ENCODE results near the gene PROC. TPM values are rescaled to one million over a fixed set of nuclear protein-coding genes. Genes with fewer than 3 reads are reported as not detected.

Gene PROC
- total RNA-seq, 2 experiments from 2014 or later: not detected

GRCh38 chr2:127400897-127401756, 17.1 kb upstream of the PROC start:
- ChIA-PET POLR2A (interaction anchor here (1.0 to 1.2 kb wide), 2 partner anchors 11 kb away, joined by 3 to 9 read pairs; no protein-coding TSS in a partner anchor), CTCF (interaction anchor here (1.6 to 1.7 kb wide), 2 partner anchors 15 kb away, joined by 8 to 9 read pairs; no protein-coding TSS in a partner anchor)
- intact Hi-C loops (cut with micrococcal nuclease): no loop called here
- no peak for DNase-seq
- Mint-ChIP-seq H3K27ac (no peak overlapping the region), H3K4me1 (ENCODE audit: low read depth) (peaks cover 17% of the 10 kb centered on the region), H3K4me3 (no peak overlapping the region), H3K27me3 (peaks cover 2% of the 10 kb centered on the region), H3K9me3 (no peaks in the 10 kb centered on the region), H3K36me3 (ENCODE audit: low read depth) (no peaks in the 10 kb centered on the region)
- peak; percentile 57 for ATAC-seq
- TF ChIP-seq CTCF (IDR thresholded peaks at IDR 0.05): no peak

DNA sequence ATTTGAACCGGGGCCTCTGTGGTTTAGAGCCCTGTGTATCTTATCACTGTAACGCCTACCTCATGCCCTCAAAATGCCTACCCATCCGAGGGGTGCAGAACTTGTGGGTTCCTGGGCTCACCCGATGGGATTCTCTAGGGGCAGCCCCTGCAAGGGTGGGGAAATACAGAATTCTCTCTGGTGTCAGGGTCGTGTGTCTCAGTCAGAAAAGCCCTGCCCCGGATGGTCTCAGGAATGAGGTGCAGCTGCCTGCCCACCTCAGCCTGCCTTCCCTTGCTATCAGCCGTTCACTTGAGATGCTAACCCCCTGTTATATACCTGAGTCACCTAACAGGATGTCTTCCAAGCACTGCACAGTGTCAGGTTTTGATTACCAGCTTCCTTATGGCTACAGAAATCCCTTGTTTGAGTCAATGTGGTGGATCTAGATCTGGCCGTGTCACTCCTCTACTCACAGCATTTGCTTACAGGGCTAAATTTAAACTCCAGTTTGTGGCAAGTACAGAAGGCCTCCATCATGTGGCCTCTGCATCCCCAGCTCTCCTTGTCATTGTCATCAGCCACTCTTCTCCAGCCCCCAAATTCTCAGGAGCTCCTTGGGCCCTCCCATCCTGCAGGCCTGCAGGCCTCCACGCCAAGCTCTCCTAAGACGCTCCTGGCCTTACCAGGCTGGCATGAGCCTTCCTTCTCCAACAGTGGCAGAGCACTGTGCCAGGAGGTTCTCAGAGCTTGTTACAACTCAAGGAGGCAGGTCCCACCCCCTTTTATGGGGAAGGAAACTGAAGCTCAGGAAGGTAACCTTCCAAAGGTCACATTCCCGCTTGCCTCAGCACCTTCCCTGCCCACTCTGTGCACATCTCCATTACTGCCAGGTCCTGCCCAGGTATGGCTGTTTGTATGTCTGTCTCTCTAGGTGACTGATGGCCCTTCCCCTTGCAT, 16.2 kb upstream of the PROC start:
- CTCF ChIA-PET: interaction anchor here (1.6 kb wide), 1 partner anchor 14 kb away, joined by 9 read pairs; no protein-coding TSS in a partner anchor
- Mint-ChIP-seq H3K27ac (no peak overlapping the region), H3K27me3 (peaks cover 2% of the 10 kb centered on the region), H3K4me1 (ENCODE audit: low read depth) (peaks cover 17% of the 10 kb centered on the region), H3K9me3 (no peaks in the 10 kb centered on the region), H3K36me3 (ENCODE audit: low read depth) (no peaks in the 10 kb centered on the region), H3K4me3 (no peak overlapping the region)
- no peak for TF ChIP-seq CTCF (IDR thresholded peaks at IDR 0.05)
- ATAC-seq (peak; percentile 55), DNase-seq (peak; percentile 59)
- intact Hi-C loops (cut with micrococcal nuclease): no loop called here
- POLR2A ChIA-PET: interaction anchor here (1.2 kb wide), 1 partner anchor 12 kb away, joined by 9 read pairs; no protein-coding TSS in a partner anchor

- no peak for DNase-seq
- Mint-ChIP-seq H3K4me1 (ENCODE audit: low read depth) (peaks cover 13% of the 10 kb centered on the region), H3K36me3 (ENCODE audit: low read depth) (no peaks in the 10 kb centered on the region), H3K9me3 (no peaks in the 10 kb centered on the region), H3K27me3 (peaks cover 2% of the 10 kb centered on the region), H3K27ac (no peak overlapping the region), H3K4me3 (no peak overlapping the region)
- intact Hi-C loops (cut with micrococcal nuclease): no loop called here
- ChIA-PET CTCF (no interaction called here), POLR2A (no interaction called here)
- TF ChIP-seq CTCF (IDR thresholded peaks at IDR 0.05): no peak
- no peak for ATAC-seq
These were observed 14.8 kb upstream of the PROC start for GRCh38 chr2:127403460-127403859.

DNA sequence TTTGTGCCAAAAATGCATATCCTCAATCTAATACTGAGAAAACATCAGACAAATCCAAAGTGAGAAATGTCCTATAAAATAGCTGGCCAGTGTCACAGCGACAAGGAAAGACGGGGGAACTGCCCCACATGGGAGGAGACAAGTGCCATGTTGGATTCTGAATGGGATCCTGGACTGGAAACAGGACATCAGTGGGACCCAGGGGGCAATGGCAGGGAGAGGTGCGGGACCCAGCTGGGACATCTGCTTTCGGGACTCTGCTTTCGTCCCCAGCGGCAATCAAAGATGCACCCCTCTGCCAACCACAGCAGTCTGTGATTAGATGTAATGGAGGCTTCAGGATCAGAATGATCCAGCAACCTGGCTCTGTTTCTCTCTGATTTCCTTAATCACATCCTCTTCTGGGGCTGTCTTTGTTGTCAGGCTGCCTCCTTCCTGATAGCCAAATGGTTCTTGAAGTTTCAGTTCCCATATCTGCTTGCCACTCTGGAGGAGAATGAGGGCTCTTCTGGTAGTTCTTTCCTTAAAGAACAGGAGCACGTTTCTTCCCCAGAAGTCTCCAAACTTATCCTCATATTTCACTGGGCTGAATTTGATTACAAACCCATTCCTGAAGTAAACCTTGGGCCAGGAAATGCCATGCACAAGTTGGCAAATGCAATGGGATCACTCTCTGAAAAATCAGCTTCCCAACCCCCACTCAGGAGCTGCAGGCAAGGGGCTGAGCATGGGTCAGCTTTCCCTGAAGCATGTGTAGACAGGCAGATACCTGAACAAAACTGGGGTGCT, 13.6 kb upstream of the PROC start:
- H3K27me3 Mint-ChIP-seq: peaks cover 2% of the 10 kb centered on the region
- ChIA-PET POLR2A (no interaction called here), CTCF (interaction anchor here (1.2 kb wide), 1 partner anchor 12 kb away, joined by 4 read pairs; no protein-coding TSS in a partner anchor)
- DNase-seq (no peak), ATAC-seq (no peak)
- no peaks in the 10 kb centered on the region for H3K36me3 Mint-ChIP-seq (ENCODE audit: low read depth)
- intact Hi-C loops (cut with micrococcal nuclease): no loop called here
- no peak for TF ChIP-seq CTCF (IDR thresholded peaks at IDR 0.05)
- H3K27ac Mint-ChIP-seq: no peak overlapping the region
- peaks cover 10% of the 10 kb centered on the region for H3K4me1 Mint-ChIP-seq (ENCODE audit: low read depth)
- no peak overlapping the region for H3K4me3 Mint-ChIP-seq
- no peaks in the 10 kb centered on the region for H3K9me3 Mint-ChIP-seq

Data from activated CD8-positive, alpha-beta T cell treated with anti-CD3 and anti-CD28 coated beads for 36 hours (primary cell).